Measurements from ENCODE around the gene DDX6. TPM values are rescaled to one million over a fixed set of nuclear protein-coding genes. Genes with fewer than 3 reads are reported as not detected.

DDX6 gene
- total RNA-seq, 1 experiment from 2014 or later: 151 TPM

GRCh38 chr11:118819334-118820024 lies 28.5 kb upstream of the DDX6 start:
- H3K36me3 Mint-ChIP-seq: no peaks in the 10 kb centered on the region
- H3K4me3 Mint-ChIP-seq: no peak overlapping the region
- H3K9me3 Mint-ChIP-seq: no peaks in the 10 kb centered on the region
- peaks cover 9% of the 10 kb centered on the region; the same call in 1 of the 2 replicates for H3K4me1 Mint-ChIP-seq
- POLR2A ChIA-PET: no interaction called here
- no peak for TF ChIP-seq MAX (CRISPR knock-in tag; IDR thresholded peaks at IDR 0.05)
- no peak for TF ChIP-seq JAZF1 (CRISPR knock-in tag; IDR thresholded peaks at IDR 0.05)
- no peak for TF ChIP-seq ZBTB21 (CRISPR knock-in tag; IDR thresholded peaks at IDR 0.05; ENCODE audit: borderline replicate concordance)
- TF ChIP-seq AFF4 (CRISPR knock-in tag; IDR thresholded peaks at IDR 0.05; ENCODE audit: borderline replicate concordance): no peak
- no peak for DNase-seq (ENCODE audit: low spot score)
- CTCF ChIA-PET: no interaction called here
- ATAC-seq: no peak
- H3K27me3 Mint-ChIP-seq (ENCODE audit: low read depth): peaks cover 3% of the 10 kb centered on the region; the same call in 1 of the 2 replicates
- H3K27ac Mint-ChIP-seq: no peak overlapping the region

- no peak for DNase-seq (ENCODE audit: low spot score)
- peaks cover 3% of the 10 kb centered on the region; the same call in 1 of the 2 replicates for H3K27me3 Mint-ChIP-seq (ENCODE audit: low read depth)
- no peaks in the 10 kb centered on the region for H3K9me3 Mint-ChIP-seq
- H3K4me1 Mint-ChIP-seq: peaks cover 9% of the 10 kb centered on the region; the same call in 1 of the 2 replicates
- H3K27ac Mint-ChIP-seq: no peak overlapping the region
- no peaks in the 10 kb centered on the region for H3K36me3 Mint-ChIP-seq
- ChIA-PET CTCF (no interaction called here), POLR2A (no interaction called here)
- H3K4me3 Mint-ChIP-seq: no peak overlapping the region
- TF ChIP-seq HMGA2 (CRISPR knock-in tag; IDR thresholded peaks at IDR 0.05): peak; percentile 90; the same call in 1 of the 2 replicates
- TF ChIP-seq TEAD1 (CRISPR knock-in tag; IDR thresholded peaks at IDR 0.05): no peak
- no peak for ATAC-seq
Observed at GRCh38 chr11:118818130-118818529, 27.2 kb upstream of the DDX6 start.

GRCh38 chr11:118813551-118813950 lies 22.6 kb upstream of the DDX6 start:
- no peak overlapping the region for H3K27ac Mint-ChIP-seq
- H3K4me1 Mint-ChIP-seq: no peaks in the 10 kb centered on the region
- DNase-seq (ENCODE audit: low spot score) (no peak), ATAC-seq (no peak)
- POLR2A ChIA-PET: no interaction called here
- H3K27me3 Mint-ChIP-seq (ENCODE audit: low read depth): peaks cover 6% of the 10 kb centered on the region; the same call in 1 of the 2 replicates
- H3K9me3 Mint-ChIP-seq: peaks cover 5% of the 10 kb centered on the region
- H3K4me3 Mint-ChIP-seq: no peak overlapping the region
- CTCF ChIA-PET: interaction anchor here (1.5 kb wide), 1 partner anchor 124 kb away, joined by 4 read pairs; no protein-coding TSS in a partner anchor
- no peaks in the 10 kb centered on the region for H3K36me3 Mint-ChIP-seq
- no peak for TF ChIP-seq E2F1 (CRISPR knock-in tag; IDR thresholded peaks at IDR 0.05)

- DNase-seq (ENCODE audit: low spot score): no peak
- Mint-ChIP-seq H3K27ac (no peak overlapping the region), H3K9me3 (peaks cover 14% of the 10 kb centered on the region), H3K4me1 (no peaks in the 10 kb centered on the region), H3K27me3 (ENCODE audit: low read depth) (peaks cover 6% of the 10 kb centered on the region; the same call in 1 of the 2 replicates), H3K36me3 (no peaks in the 10 kb centered on the region), H3K4me3 (no peak overlapping the region)
- POLR2A ChIA-PET: no interaction called here
- no peak for ATAC-seq
- CTCF ChIA-PET: no interaction called here
- TF ChIP-seq ZNF512 (CRISPR knock-in tag; IDR thresholded peaks at IDR 0.05; ENCODE audit: borderline replicate concordance) (no peak), ATF1 (CRISPR knock-in tag; IDR thresholded peaks at IDR 0.05) (no peak), ZNF423 (CRISPR knock-in tag; IDR thresholded peaks at IDR 0.05) (no peak), RELA (CRISPR knock-in tag; IDR thresholded peaks at IDR 0.05; ENCODE audit: borderline replicate concordance) (no peak), MYBL2 (CRISPR knock-in tag; IDR thresholded peaks at IDR 0.05) (no peak), CTCF (IDR thresholded peaks at IDR 0.05) (no peak), NR3C1 (CRISPR knock-in tag; conservative IDR thresholded peaks at IDR 0.05; ENCODE audit: low read depth) (no peak), PREB (CRISPR knock-in tag; IDR thresholded peaks at IDR 0.05; ENCODE audit: borderline replicate concordance) (no peak), TEAD1 (CRISPR knock-in tag; IDR thresholded peaks at IDR 0.05) (no peak), USF2 (CRISPR knock-in tag; IDR thresholded peaks at IDR 0.05) (no peak)
Observed at GRCh38 chr11:118812485-118812884, 21.5 kb upstream of the DDX6 start.
